NCI-H2227 (cell line): Measurements from ENCODE around the gene CTNND1.

Experiments used
- DNase-seq: peaks from one replicate; lab custom pipeline; 2025; ENCODE audit not compliant: unreplicated experiment; lab: John Stamatoyannopoulos, UW

The CTNND1 gene

DNA sequence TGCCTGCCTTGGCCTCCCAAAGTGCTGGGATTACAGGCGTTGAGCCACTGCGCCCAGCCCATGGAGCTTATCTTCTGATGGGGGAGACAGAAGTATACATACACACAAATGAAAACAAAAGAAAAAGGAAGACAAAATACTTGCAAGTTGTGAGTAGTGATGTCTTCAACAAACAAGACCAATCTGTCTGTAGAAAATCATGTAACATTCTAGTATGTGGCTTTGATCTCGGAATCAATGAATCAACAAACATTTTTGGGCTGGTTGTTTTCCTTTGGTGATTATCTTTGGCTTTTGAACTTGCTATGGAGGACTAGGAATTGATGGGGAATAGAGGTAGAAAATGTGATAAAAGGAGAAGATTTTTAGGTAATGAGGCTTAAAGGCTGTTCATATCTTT is 3.4 kb upstream of the CTNND1 start:
- DNase-seq: no peak

- no peak for DNase-seq
These were observed 746 bp downstream of the CTNND1 start for GRCh38 chr11:57762235-57762861.

- DNase-seq: peak; percentile 31
These were observed 2.0 kb downstream of the CTNND1 start for GRCh38 chr11:57763568-57763967.

GRCh38 chr11:57764021-57764420 is 2.4 kb downstream of the CTNND1 start:
- DNase-seq: no peak

- no peak for DNase-seq
These were observed 3.0 kb downstream of the CTNND1 start for GRCh38 chr11:57764566-57764965.

DNA sequence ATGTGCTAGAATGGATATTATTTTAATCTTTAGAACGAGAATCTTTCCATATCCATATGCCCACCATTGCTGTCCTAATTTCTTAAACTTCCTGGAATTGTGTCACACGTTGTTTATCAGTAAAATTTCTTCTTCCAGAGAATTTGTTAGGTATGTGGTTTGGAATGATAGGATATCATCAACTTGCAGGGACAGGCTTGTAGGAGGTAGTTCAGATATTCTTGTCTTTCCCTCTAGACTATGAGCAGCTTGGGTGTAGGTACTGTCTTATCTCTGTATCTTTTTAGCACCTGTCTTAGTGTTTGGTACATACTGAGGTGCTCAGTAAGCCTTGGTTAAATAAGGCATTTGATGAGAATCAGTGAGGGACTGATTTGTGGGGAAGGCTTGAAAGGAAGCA is 3.4 kb downstream of the CTNND1 start:
- no peak for DNase-seq

GRCh38 chr11:57770793-57771192 is 9.2 kb downstream of the CTNND1 start:
- no peak for DNase-seq

DNA sequence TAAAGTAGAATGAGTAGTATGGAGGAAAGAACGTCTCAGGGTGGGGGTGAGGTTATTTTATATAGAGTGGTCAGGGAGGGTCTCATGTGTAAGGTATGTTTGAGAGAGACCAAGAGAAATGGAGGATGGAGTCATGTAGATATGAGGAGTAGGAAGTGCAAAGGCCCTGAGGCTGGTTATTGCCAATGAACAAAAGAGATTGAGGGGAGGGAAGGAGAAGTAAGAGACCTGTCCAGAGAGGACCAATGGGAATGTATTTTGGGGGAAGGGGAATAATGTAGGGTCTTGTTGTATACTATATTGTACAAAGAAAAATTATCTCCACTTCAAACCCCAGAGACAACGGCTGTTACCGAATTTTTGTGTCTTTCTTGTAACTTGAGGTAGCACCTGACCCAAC is 9.8 kb downstream of the CTNND1 start:
- no peak for DNase-seq

GRCh38 chr11:57772562-57772961 is 11.0 kb downstream of the CTNND1 start:
- DNase-seq: no peak

DNA sequence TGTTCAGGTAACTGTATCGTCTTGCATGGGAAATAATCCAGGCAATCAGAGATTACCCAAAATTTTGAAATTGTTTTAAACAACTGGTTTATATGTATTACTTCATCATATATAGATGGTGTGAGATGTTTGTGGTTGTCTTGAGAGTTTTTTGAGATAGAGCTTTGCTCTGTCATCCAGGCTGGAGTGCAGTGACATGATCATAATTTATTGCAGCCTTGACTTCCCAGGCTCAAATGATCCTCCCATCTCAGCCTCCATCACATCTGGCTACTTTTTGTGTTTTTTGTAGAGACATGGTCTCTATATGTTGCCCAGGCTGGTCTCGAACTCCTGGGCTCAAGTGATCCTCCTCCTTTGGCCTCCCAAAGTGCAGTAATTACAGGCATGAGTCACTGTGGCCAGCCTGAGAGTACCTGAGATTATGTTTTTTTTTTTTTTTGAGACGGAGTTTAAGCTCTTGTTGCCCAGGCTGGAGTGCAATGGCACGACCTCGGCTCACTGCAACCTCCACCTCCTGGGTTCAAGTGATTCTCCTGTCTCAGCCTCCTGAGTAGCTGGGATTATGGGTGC is 11.5 kb downstream of the CTNND1 start:
- no peak for DNase-seq

- no peak for DNase-seq
These were observed 13.9 kb downstream of the CTNND1 start for GRCh38 chr11:57775491-57775890.

- no peak for DNase-seq
These were observed 14.5 kb downstream of the CTNND1 start for GRCh38 chr11:57776031-57776521.

- DNase-seq: no peak
These were observed 15.1 kb downstream of the CTNND1 start for GRCh38 chr11:57776577-57777210.

DNA sequence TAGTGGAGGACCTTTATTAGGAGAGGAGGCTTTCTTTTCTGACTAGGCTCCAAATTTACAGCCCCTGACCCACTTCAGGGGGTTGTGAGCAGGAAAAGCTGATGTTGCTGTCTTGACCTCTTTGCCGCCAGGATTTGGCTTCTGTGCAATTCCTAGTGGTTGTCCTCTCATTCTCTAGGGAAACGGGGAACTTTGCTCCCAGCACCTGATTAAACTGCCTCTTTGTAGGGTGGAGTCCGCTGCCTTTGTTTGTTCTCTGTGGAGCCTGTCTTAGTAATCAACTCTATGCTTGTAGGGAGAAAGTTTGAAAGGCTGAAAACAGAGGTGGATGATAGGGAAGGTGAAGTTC is 16.3 kb downstream of the CTNND1 start:
- DNase-seq: no peak

GRCh38 chr11:57778318-57779037 is 16.9 kb downstream of the CTNND1 start:
- DNase-seq: peak; percentile 70

- DNase-seq: no peak
These were observed 17.7 kb downstream of the CTNND1 start for GRCh38 chr11:57779276-57779675.

DNA sequence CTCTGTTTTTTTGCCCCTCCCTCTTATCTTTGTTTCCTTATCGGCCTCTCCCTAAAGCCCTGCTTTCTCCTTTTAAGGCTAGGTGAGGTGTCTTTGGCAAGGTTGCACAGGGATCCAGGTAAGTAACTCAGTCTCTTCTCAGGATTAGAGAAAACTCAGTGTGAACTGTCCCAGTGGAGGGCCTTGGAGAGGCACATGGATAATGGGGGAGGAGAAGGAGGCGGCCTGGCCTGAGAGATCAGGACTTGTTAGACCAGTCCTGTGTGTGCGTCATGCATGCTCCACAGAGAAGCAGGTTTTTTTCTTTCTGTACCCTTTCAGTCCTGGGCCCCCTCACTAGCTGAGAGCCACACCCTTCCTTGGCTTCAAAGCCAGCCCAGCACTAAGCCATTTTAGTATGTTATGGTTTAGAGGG is 19.9 kb downstream of the CTNND1 start:
- no peak for DNase-seq

- no peak for DNase-seq
These were observed 23.5 kb downstream of the CTNND1 start for GRCh38 chr11:57785072-57785471.

- no peak for DNase-seq
These were observed 24.8 kb downstream of the CTNND1 start for GRCh38 chr11:57786436-57786835.

- no peak for DNase-seq
These were observed 25.5 kb downstream of the CTNND1 start for GRCh38 chr11:57787006-57787604.

GRCh38 chr11:57787920-57788702 is 26.5 kb downstream of the CTNND1 start:
- peak; percentile 80 for DNase-seq
